Nephron (organoid): ENCODE data around the gene ARHGAP40.

Source experiments
- H3K27ac Mint-ChIP-seq, 3 experiments: 2 replicates each; pipeline ENCODE4 v1.8.0; 2020; ENCODE audit warnings: mixed read lengths in 3 of 3, mild to moderate bottlenecking in 2 of 3, moderate library complexity in 1 of 3
- H3K27me3 Mint-ChIP-seq: 2 replicates; pipeline ENCODE4 v1.8.0; 2021; ENCODE audit warnings: low read depth, mild to moderate bottlenecking, moderate library complexity, mixed read lengths
- H3K36me3 Mint-ChIP-seq: 2 replicates; pipeline ENCODE4 v1.8.0; 2020; ENCODE audit warnings: low read depth, mixed read lengths
- H3K4me1 Mint-ChIP-seq: 2 replicates; pipeline ENCODE4 v1.8.0; 2020; ENCODE audit warnings: mixed read lengths
- H3K4me3 Mint-ChIP-seq, 3 experiments: 2 replicates each; pipeline ENCODE4 v1.8.0; 2020; ENCODE audit warnings: mild to moderate bottlenecking in 3 of 3, mixed read lengths in 3 of 3, moderate library complexity in 2 of 3
- H3K9me3 Mint-ChIP-seq: 2 replicates; pipeline ENCODE4 v1.8.0; 2020; ENCODE audit warnings: mixed read lengths
- TF ChIP-seq, protein P1 (sequence below), 3 experiments: fragments of 200-600 bp; sonication (generic); IDR thresholded peaks; one replicate each; pipeline ENCODE4 v1.5.0; 2021; ENCODE audit warnings: antibody characterized with exemption in 3 of 3; ENCODE audit not compliant: unreplicated experiment in 3 of 3

The ARHGAP40 gene

DNA sequence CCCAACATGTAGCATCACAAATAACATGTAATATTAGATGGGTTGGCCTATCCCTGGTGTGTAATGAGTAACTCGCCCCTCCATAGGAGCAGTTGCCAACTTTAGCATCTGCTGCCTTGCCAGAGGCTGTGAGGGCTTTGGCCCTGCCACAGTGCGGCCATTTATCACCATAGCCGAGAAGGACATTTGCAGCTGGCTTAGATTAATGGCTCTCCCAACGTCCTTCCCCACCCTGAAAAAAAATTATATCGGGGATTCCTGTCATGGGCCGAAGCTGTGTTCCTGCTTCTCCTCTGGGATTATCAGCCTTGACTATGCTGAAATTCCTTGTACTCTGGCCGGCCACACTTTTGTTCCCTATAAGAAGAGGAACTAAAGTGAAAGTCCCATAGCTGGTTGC is 28.2 kb upstream of the ARHGAP40 start:
- no peak overlapping the region for H3K27ac Mint-ChIP-seq
- peaks cover 50% of the 10 kb centered on the region for H3K36me3 Mint-ChIP-seq
- no peak overlapping the region for H3K4me3 Mint-ChIP-seq
- H3K4me1 Mint-ChIP-seq: peaks cover 10% of the 10 kb centered on the region
- no peaks in the 10 kb centered on the region for H3K27me3 Mint-ChIP-seq
- TF ChIP-seq, protein P1, sequence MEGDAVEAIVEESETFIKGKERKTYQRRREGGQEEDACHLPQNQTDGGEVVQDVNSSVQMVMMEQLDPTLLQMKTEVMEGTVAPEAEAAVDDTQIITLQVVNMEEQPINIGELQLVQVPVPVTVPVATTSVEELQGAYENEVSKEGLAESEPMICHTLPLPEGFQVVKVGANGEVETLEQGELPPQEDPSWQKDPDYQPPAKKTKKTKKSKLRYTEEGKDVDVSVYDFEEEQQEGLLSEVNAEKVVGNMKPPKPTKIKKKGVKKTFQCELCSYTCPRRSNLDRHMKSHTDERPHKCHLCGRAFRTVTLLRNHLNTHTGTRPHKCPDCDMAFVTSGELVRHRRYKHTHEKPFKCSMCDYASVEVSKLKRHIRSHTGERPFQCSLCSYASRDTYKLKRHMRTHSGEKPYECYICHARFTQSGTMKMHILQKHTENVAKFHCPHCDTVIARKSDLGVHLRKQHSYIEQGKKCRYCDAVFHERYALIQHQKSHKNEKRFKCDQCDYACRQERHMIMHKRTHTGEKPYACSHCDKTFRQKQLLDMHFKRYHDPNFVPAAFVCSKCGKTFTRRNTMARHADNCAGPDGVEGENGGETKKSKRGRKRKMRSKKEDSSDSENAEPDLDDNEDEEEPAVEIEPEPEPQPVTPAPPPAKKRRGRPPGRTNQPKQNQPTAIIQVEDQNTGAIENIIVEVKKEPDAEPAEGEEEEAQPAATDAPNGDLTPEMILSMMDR (IDR thresholded peaks at IDR 0.05; ENCODE audit: unreplicated experiment in 3 of 3): no peak
- no peaks in the 10 kb centered on the region for H3K9me3 Mint-ChIP-seq

DNA sequence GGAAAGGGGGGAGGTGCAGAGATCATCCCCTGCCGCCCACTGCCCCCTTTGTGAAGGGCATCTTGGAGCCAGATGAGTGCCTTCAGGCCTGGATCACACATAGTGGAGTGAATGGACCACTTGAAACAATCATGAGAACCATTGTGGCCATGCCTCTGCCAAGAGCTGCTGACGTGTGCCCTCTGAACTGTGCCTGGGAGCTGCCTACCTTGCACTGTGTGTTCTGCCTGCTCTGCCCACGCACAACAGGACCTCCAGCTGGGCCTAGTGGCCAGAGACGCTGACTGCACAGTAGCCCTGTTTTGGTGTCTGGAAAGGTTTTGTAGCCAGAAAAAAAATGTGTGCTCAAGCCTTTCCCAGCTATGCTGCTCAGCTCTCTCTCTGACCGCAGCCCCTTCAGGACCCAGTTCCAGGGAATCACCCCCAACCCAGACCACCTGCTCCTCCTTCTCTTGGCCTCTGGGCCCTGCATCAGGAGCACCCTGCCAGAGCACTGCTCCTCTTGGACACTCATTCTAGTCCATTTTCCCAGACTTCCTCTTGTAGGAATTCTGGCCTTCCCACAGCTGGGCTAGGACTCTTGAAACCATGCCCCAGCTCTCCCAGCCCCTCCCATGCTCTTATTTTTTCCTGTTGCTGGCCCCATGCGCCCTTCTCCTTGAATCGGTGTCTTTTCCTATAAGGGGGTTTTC is 22.2 kb upstream of the ARHGAP40 start:
- Mint-ChIP-seq H3K27me3 (no peaks in the 10 kb centered on the region), H3K27ac (no peak overlapping the region), H3K4me3 (no peak overlapping the region), H3K36me3 (peaks cover 22% of the 10 kb centered on the region), H3K9me3 (no peaks in the 10 kb centered on the region), H3K4me1 (peaks cover 19% of the 10 kb centered on the region)
- TF ChIP-seq, protein P1 (IDR thresholded peaks at IDR 0.05; ENCODE audit: unreplicated experiment in 3 of 3): no peak

DNA sequence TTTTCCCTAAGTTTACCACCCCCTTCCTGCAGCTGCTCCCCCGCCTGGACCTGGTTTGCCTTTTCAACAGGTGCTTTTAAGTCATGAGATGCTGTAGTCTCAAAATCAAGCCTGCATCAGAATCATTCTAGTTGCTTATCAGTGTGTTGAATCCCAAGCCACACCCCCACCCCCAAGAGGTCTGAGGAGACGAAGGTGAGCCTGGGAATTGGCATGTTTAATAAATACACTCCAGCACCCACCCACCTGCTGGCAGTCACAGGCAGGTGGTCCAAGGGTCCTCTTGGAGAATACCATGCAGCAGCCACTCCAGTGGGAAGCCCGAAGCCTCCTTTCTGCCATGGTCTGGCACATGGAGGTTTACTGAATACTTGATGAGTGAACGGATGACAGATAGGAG is 21.7 kb upstream of the ARHGAP40 start:
- Mint-ChIP-seq H3K27ac (no peak overlapping the region), H3K27me3 (peaks cover 1% of the 10 kb centered on the region)

DNA sequence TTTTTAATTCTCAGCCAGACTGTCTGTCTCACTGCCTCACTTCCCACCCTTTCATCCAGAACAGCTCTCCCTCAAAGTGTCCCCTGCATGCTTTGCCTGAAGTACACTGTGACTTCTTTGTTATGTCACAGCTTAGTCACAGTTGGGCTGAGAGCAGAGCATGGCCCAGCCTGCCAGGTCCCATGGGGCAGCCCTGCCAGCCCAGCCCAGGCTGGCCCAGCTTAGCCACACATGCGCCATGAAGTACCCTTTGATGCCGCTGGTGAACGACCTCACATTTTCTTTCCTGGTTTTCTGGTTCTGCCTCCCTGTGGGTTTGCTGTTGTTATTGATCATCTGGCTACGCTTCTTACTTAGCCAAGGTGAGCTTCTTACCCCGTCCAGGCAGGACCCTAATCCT is 20.6 kb upstream of the ARHGAP40 start, which contains the start of gene ADIG:
Gene ADIG, plus strand, starts transcription at position 185 of the 400 bp plus-strand sequence. Its CDS starts 54 bp downstream, at position 239.
- Mint-ChIP-seq H3K27ac (peak within 1 kb of the TSS; percentile 15 to 53 (median 38)), H3K27me3 (peaks cover 4% of the 10 kb centered on the region), H3K4me1 (peaks cover 19% of the 10 kb centered on the region), H3K36me3 (peaks cover 10% of the 10 kb centered on the region), H3K4me3 (no peak within 1 kb of the TSS), H3K9me3 (no peaks in the 10 kb centered on the region)
- TF ChIP-seq, protein P1 (IDR thresholded peaks at IDR 0.05; ENCODE audit: unreplicated experiment in 3 of 3): no peak

More for the DNA sequence above, 21.7 kb upstream of the ARHGAP40 start:
- no peak overlapping the region for H3K4me3 Mint-ChIP-seq
- peaks cover 19% of the 10 kb centered on the region for H3K4me1 Mint-ChIP-seq
- TF ChIP-seq, protein P1 (IDR thresholded peaks at IDR 0.05; ENCODE audit: unreplicated experiment in 3 of 3): no peak
- H3K36me3 Mint-ChIP-seq: peaks cover 16% of the 10 kb centered on the region
- H3K9me3 Mint-ChIP-seq: no peaks in the 10 kb centered on the region

DNA sequence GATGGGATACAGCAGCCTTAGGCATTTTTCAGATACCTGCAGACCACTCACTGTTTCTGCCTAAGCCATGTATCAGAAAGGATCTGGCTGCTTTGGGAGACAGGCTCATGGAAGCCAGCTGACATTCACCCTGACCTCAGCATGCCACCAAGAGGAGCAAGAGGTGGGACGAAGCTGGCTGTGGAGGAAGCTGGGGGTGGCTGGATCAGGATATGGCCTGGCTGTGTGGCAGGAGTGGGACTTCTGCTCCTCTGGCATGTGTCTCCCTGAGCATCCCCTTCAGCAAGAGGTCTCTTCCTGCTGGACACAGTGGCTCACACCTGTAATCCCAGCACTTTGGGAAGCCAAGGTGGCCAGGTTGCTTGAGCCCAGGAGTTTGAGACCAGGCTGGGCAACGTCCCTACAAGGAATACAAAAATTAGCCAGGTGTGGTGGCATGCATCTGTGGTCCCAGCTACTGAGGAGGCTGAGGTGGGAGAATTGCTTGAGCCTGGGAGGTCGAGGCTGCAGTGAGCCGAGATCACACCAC is 19.7 kb upstream of the ARHGAP40 start:
- TF ChIP-seq, protein P1 (IDR thresholded peaks at IDR 0.05; ENCODE audit: unreplicated experiment in 3 of 3): no peak
- H3K9me3 Mint-ChIP-seq: no peaks in the 10 kb centered on the region
- H3K27me3 Mint-ChIP-seq: peaks cover 4% of the 10 kb centered on the region
- no peak overlapping the region for H3K27ac Mint-ChIP-seq
- H3K36me3 Mint-ChIP-seq: peaks cover 8% of the 10 kb centered on the region
- no peak overlapping the region for H3K4me3 Mint-ChIP-seq
- H3K4me1 Mint-ChIP-seq: peaks cover 17% of the 10 kb centered on the region

DNA sequence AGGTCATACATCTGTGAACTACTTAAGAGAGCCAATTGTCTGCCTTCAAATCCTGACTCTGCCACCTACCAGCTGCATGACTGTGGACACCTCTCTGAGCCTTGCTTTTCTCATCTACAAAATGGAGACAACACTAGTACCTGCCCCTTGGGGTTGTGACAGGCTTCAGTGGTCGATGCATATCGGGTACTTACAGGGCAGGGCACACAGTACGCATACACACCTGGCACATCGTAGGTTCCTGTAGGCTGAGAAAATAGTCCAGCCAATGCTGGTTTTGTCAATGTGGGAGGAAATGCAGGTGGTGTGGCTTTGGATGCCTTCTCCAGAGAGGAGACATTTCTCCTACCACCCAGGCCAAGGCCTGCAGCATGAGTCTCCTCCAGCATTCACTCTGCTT is 18.3 kb upstream of the ARHGAP40 start:
- no peaks in the 10 kb centered on the region for H3K36me3 Mint-ChIP-seq

More for the DNA sequence above, 18.3 kb upstream of the ARHGAP40 start:
- no peak overlapping the region for H3K27ac Mint-ChIP-seq
- peaks cover 4% of the 10 kb centered on the region for H3K27me3 Mint-ChIP-seq
- H3K4me3 Mint-ChIP-seq: no peak overlapping the region
- peaks cover 15% of the 10 kb centered on the region for H3K4me1 Mint-ChIP-seq
- TF ChIP-seq, protein P1 (IDR thresholded peaks at IDR 0.05; ENCODE audit: unreplicated experiment in 3 of 3): no peak
- no peaks in the 10 kb centered on the region for H3K9me3 Mint-ChIP-seq
